Activated T-cell treated with anti-CD3 and anti-CD28 coated beads for 24 hours (primary cell): ENCODE measurements around the gene FAM110A.
A peak's percentile ranks its signal among the peaks of the same experiment; 100 is the strongest.
"Not testable (repeated sequence)": the region's sequence is repeated elsewhere in the genome, so short reads cannot be mapped to it uniquely, and the experiment has no call there.

Experiments
- DNase-seq: peaks from one replicate; pipeline ENCODE4 v3.0.0-alpha.2; 2020; ENCODE audit warnings: low read depth

The FAM110A gene

DNA sequence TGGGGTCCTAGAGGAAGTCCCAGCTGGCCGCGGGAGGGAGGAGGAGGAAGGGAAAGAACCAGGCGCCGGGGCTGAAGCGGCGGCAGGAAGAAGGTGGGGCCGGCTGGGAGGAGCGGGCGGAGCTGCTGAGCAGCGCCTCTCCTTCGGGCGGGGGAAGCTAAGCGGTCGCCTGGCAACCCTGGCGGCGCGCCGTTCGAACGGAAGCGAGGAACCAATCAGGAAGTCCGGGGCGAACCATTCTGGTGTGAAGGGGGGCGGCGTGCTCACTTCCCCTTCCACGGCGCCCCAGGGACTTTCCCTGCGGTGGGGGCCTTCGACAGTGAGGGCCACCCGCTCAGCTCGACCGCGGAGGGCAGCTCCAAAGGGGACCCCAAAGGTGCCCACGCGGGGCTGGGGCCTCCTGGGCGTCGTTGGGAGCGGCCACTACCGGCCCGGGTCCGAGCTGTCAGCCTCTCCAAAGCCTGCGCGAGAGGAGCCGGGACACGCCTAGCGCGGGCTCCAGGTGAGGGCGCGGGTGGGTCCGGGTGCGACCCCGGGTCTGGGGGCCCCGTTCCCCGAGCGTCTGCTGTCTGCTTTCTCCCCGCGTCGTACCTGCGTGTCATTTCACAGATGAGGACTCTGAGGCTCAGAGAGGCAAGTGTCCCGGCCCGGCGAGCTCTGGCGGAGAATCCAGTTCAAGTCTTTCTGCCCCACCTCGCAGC is at the start of gene FAM110A:
Gene FAM110A (plus strand): TSS at position 266 of the 701 bp plus-strand sequence. CDS start 11,090 bp downstream, outside the sequence.
- peak; percentile 93 for DNase-seq

DNA sequence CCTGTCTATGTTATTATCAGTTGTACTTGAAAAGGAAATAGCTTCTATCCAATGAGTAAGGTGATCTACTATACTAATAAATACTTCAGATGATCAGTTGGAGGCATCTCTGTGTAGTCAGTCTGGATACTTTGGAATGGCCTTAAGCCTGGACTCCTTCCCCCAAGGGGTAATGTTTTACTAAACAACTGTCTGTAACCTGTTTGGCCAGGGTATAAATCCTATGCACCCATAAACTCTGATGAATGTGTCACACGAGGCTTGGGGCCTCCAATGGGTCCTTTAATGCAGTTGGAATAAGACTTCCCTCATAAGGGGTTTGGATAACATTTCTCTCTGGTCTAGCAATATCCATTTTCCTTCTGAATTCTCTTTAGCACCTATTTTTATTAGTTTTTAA is 45.7 kb upstream of the FAM110A start:
- DNase-seq: no peak

DNA sequence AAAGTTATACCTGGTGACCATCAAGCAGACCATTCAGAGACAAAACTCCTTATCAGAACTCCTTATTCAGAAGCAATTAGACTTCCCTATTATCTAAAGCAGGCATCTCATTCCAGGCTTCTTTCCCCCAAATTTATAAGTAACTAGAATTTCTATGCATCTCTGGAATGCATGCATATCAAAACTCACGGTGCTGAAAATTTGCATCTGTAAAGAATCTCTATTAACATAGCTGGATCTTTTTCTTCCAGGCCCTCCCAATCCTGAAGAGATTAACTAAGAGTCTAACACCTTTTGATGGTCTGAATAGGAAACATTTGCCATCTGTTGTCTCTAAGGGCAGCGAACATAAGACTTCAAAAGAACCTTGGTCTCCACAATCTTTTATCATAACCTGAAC is 42.5 kb upstream of the FAM110A start:
- no peak for DNase-seq

DNA sequence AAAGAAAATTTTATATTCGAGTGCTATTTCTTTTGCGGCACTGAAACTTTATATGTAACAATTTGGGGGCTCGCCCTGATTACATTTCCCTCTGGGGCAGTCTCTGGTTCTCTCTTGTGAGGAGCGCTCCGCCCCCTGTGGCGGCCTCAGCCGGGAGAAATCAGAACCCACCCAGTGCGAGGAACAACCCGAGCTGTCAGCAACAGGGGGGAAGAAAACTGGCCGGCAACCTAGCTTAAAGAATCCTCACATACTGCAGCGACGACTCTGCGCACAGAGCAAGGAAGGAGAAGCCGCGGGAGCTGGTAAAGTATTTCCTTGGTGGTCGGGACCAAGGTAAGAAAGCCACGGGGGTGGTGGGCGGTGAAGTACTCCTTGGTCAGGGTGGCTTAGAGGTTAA is 41.3 kb upstream of the FAM110A start:
- DNase-seq: no peak

DNA sequence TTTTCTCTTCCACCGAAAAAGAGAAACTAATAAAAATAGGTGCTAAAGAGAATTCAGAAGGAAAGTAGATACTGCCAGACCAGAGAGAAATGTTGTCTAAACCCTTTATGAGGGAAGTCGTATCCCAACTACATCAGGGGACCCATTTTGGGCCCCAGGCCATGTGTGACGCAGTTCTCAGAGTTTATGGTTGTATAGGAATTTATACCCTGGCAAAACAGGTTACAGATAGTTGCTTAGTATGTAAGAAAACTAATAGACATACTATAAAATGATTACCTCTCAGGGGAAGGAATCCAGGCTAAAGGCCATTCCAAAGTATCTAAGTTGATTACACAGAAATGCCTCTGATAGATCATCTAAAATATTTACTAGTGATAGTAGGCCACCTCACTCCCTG is 36.6 kb upstream of the FAM110A start:
- no peak for DNase-seq

DNA sequence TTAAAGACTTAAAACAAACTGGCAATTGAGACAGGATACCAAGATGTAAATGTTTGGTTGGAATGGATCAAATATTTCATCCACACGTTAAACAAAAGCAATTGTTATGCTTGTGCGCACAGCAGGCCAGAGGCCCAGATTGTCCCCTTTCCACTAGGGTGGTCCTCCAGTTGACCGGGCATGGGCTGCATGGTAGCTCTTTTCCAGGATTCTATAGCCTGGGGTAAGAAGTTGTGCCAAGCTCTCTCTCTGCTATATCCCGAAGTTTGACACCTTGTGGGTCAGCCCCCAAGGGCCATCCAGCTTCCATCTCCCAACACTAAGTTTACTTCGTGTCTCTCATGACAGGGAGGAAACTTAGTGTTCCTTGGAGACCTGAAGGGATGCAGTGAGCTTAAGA is 34.8 kb upstream of the FAM110A start:
- DNase-seq: not testable (repeated sequence)

DNA sequence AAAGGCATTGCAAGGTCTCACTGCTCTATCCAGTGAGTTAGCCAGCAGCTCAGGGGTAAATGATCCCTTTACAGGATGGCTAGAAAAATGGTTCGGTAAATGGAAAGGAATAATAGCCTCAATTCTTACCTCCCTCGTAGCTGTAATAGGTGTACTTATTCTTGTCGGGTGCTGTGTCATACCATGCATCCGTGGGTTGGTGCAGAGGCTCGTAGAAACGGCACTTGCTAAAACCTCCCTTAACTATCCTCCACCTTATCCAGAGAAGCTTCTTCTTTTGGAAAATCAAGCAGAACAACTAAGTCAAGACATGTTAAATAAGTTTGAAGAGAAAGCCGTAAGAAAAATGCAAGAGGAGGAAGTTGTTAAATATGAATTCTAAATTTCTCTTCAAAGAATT is 33.5 kb upstream of the FAM110A start:
- not testable (repeated sequence) for DNase-seq

DNA sequence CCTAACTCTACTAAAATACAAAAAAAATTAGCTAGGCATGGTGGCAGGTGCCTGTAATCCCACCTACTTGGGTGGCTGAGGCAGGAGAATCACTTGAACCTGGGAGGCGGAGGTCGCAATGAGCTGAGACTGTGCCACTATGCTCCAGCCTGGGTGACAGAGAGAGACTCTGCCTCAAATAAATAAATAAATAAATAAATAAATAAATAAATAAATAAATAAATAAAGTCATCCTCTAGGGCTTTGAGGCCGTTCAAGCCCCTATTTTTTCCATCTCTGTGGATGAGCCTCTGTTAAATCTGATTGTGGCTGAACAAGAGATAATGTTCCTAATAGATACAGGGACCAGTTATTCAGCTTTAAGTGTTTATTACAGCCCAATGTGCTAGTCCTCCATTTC is 31.8 kb upstream of the FAM110A start:
- DNase-seq: no peak

DNA sequence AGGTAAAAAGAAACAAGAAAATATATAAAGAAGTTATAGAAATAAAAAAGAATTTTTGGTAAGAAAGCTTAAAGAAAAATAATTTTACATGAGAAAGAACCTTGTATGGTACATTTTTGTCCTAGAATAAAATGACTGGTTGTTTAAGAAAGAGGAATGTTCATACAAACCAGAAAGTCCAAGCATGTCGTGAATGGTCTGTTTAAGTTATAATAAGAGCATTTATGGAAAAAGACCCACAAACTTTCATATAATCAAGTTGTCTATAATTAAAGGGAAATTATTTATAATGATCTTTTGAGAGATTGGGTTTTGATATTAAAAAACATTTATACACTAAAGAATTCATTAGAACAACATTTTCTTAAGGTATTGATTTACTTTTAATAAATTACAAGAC is 27.8 kb upstream of the FAM110A start:
- DNase-seq: no peak

DNA sequence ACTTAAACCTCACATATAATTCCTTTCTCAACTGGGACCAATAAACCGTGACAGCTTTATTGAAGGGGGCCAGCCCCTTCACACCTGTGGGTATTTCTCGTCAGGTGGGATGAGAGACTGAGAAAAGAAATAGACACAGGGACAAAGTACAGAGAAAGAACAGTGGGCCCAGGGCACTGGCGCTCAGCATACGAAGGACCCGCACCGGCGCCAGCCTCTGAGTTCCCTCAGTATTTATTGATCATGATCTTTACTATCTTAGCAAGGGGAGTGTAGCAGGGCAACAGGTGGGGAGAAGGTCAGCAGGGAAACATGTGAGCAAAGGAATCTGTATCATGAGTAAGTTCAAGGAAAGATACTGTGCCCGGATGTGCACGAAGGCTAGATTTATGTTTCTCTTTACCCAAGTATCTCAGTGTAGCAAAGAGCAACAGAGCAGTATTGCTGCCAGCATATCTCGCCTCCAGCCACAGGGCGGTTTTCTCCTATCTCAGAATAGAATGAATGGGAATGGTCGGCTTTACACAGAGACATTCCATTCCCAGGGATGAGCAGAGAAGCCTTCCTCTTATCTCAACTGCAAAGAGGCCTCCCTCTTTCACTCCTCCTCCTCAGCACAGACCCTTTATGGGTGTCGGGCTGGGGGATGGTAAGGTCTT is 21.6 kb upstream of the FAM110A start:
- DNase-seq: not testable (repeated sequence)

DNA sequence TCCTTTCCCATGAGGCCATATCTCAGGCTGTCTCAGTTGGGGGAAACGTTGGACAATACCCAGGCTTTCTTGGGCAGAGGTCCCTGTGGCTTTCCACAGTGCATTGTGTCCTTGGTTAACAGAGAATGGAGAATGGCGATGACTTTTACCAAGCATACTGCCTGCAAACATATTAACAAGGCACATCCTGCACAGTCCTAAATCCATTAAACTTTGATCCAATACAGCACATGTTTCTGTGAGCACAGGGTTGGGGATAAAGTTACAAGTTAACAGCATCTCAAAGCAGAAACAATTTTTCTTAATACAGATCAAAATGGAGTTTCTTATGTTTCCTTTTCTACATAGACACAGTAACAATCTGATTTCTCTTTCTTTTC is 21.1 kb upstream of the FAM110A start:
- DNase-seq: not testable (repeated sequence)

DNA sequence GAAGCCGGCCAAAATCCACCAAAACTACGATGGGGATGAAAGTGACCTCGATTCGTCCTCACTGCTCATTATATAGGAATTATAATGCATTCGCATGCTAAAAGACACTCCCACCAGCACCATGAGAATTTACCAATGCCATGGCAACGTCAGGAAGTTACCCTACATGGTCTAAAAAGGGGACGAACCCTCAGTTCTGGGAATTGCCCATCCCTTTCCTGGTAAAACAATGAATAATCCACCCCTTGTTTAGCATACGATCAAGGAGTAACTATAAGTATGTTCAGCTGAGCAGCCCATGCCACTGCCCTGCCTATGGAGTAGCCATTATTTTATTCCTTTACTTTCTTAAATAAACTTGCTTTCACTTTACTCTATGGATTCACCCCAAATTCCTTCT is 20.1 kb upstream of the FAM110A start:
- no peak for DNase-seq

DNA sequence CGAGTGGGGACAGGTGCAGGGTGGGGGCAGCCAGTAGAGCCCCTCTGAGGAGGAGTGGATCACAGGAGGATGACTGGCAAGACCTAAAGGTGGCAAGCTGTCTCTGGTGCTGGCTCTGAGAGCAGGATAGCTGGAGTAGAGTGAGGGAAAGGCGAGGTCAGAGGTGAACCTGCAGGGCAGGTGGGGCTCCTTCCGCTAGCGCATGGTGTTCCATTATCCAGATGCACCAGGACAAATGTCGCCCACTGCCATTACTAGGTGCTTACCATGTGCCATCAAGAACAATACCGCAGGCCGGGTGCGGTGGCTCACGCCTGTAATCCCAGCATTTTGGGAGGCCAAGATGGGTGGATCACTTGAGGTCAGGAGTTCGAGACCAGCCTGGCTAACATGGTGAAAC is 18.3 kb upstream of the FAM110A start:
- DNase-seq: no peak

DNA sequence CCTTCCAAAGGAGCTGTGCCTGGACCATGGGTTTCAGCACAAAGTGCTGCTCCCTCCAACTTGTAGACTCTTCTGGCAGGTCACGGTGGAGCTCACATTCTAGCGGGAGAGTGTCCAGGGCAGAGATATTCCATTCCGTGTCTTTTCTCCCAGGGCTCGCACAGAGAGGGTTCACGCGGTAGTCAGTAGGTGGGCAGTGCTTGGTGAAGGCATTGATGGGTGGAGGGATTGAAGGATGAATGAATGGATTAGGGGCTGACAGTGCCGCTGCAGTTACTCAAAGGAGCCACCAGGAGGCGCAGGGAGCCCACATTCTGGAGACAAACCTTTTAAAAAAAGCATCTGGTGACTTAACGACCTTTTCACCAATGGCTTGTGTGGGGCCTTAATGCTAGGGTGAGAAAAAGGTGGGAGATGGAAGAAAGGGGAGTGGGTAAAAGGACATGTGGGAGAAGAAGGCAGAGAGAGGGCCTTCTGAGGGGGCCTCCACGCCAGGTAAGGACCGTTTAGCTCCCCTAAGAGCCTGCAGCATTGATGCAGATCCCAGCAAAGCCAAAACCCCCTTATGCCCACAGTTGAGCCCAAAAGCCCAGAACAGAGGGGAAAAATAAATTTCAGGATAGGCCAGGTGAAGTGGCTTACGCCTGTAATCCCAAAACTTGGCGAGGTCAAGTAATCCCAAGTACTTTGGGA is 17.5 kb upstream of the FAM110A start:
- DNase-seq: peak; percentile 49

DNA sequence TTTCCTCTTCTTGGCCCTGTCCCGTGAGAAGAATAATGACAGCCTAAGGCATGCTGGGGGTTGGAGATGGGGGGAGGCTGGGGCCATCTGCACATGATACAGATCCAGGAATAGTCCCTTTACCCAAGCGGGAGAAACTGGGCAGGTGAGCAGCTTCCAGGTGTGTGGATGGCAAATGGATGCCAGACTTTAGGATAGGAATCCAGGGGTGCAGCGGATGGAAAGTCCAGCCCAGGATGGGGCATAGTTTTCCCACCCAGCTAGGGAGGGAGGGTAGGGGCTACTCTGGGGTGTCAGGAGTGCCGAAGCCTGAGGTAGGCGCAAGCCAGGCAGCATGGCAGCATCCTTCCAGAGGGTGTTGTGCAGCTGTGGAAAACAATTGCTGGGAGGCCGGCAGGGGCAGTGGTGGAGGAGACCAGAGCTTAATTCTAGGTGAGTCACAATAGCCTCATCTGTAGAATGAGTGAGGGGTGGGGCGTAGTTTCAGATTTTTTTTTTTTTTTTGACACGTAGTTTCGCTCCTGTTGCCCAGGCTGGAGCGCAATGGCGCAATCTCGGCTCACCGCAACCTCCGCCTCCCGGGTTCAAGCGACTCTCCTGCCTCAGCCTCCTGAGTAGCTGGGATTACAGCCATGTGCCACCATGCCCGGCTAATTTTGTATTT is 15.4 kb upstream of the FAM110A start:
- no peak for DNase-seq

DNA sequence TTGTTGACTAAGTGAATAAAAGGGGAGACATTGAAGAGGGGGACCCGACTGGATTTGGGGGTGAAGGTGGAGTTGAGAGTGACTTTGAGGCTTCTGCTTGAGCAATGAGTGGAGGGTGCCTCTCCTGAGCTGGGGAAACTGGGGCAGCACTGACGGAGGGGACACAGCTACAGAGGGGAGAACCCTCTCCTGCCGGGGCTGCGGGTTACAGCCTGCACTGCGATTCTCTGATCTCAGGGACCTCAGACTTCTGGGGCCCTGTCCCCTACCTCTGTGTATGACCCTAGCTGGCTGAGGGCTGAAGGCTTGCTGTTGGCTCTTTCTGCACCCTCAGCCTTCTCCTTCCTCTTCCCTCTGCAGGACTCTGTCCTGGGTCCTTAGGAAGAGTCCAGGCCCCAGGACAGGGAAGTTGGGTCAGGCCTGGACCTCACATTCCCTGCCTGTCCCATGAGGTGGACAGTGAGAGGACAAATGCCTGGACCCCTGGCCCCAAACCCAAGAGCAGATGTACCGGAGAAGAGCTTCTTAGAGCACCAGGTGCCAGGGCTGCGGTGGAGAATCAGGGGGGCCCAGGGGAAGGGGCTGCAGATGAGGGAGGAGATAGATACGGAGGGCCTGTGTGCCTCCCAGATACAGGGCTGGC is 13.7 kb upstream of the FAM110A start:
- no peak for DNase-seq

DNA sequence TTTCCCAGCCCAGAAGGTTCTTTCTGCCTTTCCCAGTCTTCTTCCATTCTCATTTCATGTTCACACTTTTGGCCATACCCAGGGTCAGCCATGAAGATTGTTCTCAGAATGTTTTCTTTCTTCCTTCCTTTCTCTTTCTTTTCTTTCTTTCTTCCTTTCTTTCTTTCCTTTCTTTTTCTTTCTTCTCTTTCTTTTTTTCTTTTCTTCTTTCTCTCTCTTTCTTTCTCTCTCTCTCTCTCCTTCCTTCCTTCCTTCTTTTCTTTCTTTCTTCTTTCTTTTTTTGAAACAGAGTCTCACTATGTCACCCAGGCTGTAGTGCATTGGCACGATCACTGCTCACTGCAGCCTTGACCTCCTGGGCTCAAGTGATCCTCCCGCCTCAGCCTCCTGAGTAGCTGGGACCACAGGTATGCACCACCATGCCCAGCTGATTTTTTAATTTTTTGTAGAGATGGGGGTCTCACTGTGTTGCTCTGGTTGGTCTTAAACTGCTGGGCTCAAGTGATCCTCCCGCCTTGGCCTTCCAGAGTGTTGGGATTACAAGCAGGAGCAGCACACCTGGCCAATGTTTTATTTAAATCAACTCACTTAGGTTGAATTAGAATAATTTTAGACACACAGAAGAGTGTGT is 13.1 kb upstream of the FAM110A start:
- no peak for DNase-seq

DNA sequence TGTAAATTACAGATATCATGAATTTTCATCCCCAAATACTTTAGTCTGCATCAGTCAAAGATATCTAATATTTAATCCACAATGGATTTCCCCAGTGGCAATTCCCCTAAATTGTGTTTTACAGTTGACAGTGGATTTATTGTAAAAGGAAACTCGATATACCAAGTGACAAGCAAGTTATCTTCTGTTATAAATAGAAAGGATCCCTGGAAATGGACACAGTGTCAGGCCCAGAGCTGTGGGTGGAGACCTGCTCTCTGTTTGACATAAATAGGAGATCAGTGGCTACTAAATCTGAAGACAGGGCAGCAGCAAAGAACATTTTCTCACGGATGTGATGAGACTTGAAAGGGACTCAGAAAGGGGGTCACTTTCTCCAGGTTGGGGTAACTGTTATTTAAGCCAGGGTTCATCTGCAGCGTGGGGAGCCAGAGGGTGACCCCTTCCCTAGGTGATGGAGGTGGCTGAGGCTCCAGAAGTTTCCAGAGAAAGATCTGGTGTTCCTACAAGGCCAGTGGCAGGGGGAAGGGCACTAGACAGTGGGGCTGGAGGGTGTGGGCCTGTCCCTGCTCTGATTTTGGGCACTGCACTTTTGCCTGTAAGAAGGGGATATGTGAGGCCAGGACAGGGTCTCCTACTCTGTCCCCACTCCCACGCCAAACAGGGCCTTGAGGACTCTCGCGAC is 12.3 kb upstream of the FAM110A start:
- no peak for DNase-seq

DNA sequence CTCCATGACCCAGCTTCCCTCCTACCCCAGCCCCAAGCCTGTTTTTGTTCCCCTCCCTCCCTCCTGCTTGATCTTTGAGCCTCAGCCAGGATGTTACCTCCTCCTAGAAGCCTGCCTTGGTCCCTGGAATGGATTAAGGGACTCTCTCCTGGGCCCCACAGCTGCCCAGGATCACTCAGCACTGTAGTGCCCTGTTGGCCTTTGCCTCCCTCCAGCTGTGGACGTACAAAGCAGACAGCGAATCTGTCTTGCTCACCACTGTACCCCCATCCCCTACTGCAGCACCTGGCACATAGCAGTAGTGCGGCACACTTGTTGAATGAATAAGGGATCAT is 11.8 kb upstream of the FAM110A start:
- DNase-seq: no peak

DNA sequence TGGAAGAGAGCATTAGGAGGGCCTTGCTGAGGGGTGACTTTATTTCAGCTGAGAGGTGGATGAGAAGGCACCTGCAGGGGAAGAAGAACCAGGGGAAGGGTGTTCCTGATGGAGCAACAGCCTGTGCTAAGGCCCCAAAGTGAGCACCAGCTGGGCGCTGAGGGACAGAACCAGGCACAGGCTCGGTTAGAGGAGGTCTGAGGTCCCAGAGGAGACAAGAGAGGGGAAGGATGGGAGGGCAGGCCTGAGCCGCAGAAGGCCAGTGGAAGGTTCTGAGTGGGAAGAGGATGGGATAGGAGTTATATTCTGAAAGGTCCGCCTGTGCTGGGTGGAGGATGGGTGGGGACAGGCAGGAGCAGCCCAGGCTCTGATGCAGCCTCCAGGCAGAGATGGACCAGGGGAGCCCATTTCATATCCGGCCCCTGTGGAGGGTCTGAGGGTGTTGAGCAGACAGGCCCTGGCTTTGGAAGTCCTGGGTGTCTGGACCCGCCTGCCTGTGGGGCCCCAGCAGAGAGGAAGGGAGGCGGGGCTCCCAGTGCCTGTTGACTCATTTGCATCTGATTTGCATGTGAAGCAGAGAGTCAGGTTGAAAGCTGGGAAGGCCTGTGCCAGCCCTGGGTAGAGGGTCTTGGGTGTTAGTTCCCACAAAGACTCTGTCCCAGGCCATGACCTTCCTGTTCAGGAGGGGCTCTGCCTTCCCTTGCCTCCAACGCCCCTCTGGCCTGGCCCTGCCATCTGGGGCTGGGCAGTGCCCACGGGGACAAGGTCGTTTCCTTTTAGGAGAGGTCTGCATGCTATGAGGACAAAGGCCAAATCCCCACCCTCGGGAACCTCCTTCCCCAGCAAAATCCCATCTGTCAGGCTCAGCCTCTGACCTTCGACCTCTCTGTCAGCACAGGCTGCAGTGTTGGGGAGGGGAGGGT is 10.6 kb upstream of the FAM110A start:
- no peak for DNase-seq
